ENCODE data around the gene PDCD10. TPM values are rescaled to one million over a fixed set of nuclear protein-coding genes. Genes with fewer than 3 reads are reported as not detected.

PDCD10 gene
- total RNA-seq, 1 donor from 2014 or later = 53.2 TPM

GRCh38 chr3:167728176-167728575, 6.5 kb downstream of the PDCD10 start:
- intact Hi-C loops (cut with DNase I) = no loop called here
- DNase-seq (no peak), ATAC-seq (no peak)
- TF ChIP-seq CTCF (IDR thresholded peaks at IDR 0.05) = no peak
- Histone ChIP-seq H3K27me3 (no peaks in the 10 kb centered on the region), H3K4me1 (peaks cover 16% of the 10 kb centered on the region), H3K27ac (no peak overlapping the region), H3K9me3 (no peaks in the 10 kb centered on the region), H3K4me3 (no peak overlapping the region), H3K36me3 (no peaks in the 10 kb centered on the region)

GRCh38 chr3:167723872-167724271, 10.8 kb downstream of the PDCD10 start:
- DNase-seq (no peak), ATAC-seq (no peak)
- no peaks in the 10 kb centered on the region for H3K9me3 ChIP-seq
- H3K4me3 ChIP-seq = no peak overlapping the region
- no peaks in the 10 kb centered on the region for H3K27me3 ChIP-seq
- no peak overlapping the region for H3K27ac ChIP-seq
- intact Hi-C loops (cut with DNase I) = no loop called here
- H3K36me3 ChIP-seq = peaks cover 16% of the 10 kb centered on the region
- no peak for TF ChIP-seq CTCF (IDR thresholded peaks at IDR 0.05)
- no peaks in the 10 kb centered on the region for H3K4me1 ChIP-seq

- intact Hi-C loops (cut with DNase I) = no loop called here
- ATAC-seq (no peak), DNase-seq (no peak)
- TF ChIP-seq CTCF (IDR thresholded peaks at IDR 0.05) = no peak
- Histone ChIP-seq H3K36me3 (peaks cover 24% of the 10 kb centered on the region), H3K4me1 (no peaks in the 10 kb centered on the region), H3K9me3 (no peaks in the 10 kb centered on the region), H3K4me3 (no peak overlapping the region), H3K27ac (no peak overlapping the region), H3K27me3 (no peaks in the 10 kb centered on the region)
Measured at GRCh38 chr3:167723025-167723512, 11.6 kb downstream of the PDCD10 start.

- Histone ChIP-seq H3K27ac (no peak overlapping the region), H3K27me3 (no peaks in the 10 kb centered on the region), H3K9me3 (no peaks in the 10 kb centered on the region), H3K36me3 (peaks cover 50% of the 10 kb centered on the region), H3K4me3 (no peak overlapping the region), H3K4me1 (no peaks in the 10 kb centered on the region)
- no peak for ATAC-seq
- intact Hi-C loops (cut with DNase I) = no loop called here
- TF ChIP-seq CTCF (IDR thresholded peaks at IDR 0.05) = no peak
- DNase-seq = no peak
Measured at GRCh38 chr3:167718582-167718981, 16.1 kb downstream of the PDCD10 start.

GRCh38 chr3:167716920-167717319, 17.8 kb downstream of the PDCD10 start:
- H3K4me3 ChIP-seq = no peak overlapping the region
- H3K4me1 ChIP-seq = no peaks in the 10 kb centered on the region
- H3K27ac ChIP-seq = no peak overlapping the region
- TF ChIP-seq CTCF (IDR thresholded peaks at IDR 0.05) = no peak
- ATAC-seq (no peak), DNase-seq (no peak)
- H3K36me3 ChIP-seq = peaks cover 50% of the 10 kb centered on the region
- intact Hi-C loops (cut with DNase I) = no loop called here
- H3K9me3 ChIP-seq = no peaks in the 10 kb centered on the region
- H3K27me3 ChIP-seq = no peaks in the 10 kb centered on the region

GRCh38 chr3:167714871-167715270, 19.8 kb downstream of the PDCD10 start:
- Histone ChIP-seq H3K36me3 (peaks cover 49% of the 10 kb centered on the region), H3K9me3 (no peaks in the 10 kb centered on the region), H3K4me3 (no peak overlapping the region), H3K4me1 (no peaks in the 10 kb centered on the region), H3K27ac (no peak overlapping the region), H3K27me3 (no peaks in the 10 kb centered on the region)
- no peak for TF ChIP-seq CTCF (IDR thresholded peaks at IDR 0.05)
- DNase-seq = no peak
- intact Hi-C loops (cut with DNase I) = no loop called here
- ATAC-seq = no peak

Data from upper lobe of right lung (tissue), 1 donor.